GM19239 (cell line): ENCODE measurements around the gene PSAPL1.

Experiments
- DNase-seq: peaks from one replicate; pipeline ENCODE4 v3.0.0; 2011; ENCODE audit warnings: low spot score; ENCODE audit not compliant: insufficient read length
- FAIRE-seq: peaks from 2 replicates; lab custom pipeline; 2011; peaks lifted over from hg19 to GRCh38; lab: Jason Lieb, UNC

PSAPL1 gene

DNA sequence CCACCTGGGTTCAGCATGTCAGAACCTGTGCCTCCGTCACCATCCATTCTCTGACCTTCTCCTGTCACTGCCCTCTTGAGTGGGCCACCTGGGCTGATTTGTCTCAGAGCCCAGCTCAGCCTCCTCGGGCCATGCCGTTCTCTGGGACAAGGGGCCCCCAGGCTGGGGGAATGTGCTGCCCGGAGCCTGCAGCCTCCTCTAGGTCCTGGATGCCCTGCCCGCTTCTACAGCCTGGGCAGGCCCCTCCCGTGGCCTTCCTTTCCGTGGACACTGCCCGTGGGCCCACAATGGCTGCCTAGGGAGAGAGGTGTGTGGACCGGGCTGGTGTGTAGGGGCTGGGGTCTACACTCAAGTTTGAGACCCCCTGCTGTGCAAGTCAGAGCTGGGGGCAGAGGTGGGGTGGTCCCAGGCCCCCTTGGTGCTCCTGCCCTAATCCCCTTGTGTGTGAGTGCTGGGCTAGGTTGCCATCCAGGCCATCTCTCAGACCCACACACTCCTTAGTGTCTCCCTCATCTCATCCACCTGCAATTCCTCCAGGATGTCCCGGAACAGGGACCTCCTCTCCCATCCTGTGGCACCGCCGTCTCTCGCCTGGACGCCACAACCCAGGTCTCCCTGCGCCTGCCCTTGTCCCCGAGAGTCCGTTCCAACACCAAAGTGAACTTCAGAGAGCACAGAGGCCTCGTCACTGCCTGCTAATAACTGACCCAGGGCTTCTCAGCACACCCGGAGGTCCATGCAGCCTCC lies 12.4 kb downstream of the PSAPL1 start:
- FAIRE-seq (no peak), DNase-seq (no peak)

GRCh38 chr4:7421356-7422150 lies 13.2 kb downstream of the PSAPL1 start:
- FAIRE-seq (no peak), DNase-seq (no peak)

GRCh38 chr4:7420661-7421040 lies 14.1 kb downstream of the PSAPL1 start:
- DNase-seq (no peak), FAIRE-seq (no peak)

DNA sequence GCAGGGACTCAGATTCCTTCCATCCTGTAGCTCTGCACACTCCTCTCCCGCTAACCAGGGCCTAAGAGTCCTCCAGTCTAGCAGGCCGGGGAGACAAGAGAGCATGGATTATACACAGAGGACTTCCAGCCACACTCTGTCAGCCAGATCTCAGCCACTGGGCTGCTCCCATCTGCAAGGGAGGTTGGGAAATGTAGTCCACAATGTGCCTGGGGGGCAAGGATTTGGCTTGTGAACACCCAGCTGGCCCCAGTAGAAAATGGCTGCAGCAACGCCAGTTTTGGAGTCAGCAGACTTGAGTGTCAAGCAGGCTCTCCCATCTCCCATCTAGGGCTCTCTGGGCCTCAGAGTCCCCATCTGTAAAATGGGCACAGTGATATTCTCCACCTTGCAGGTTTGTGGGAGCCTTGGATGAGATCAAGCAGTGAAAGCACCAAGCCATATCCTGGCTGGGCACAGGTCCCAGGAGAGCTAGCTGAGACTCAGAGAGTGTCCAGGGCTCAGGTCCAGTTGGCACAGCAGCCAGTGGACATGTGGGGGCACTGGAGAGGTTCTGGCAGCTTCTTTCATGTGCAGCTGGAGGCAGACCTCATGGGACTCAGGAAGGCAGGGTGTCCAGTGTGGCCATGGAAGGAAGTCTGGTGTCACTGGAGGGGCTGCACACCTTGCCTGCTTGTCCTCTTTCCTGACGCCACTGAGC lies 14.6 kb downstream of the PSAPL1 start:
- DNase-seq = no peak
- FAIRE-seq = no peak

- no peak for FAIRE-seq
These were observed 16.4 kb downstream of the PSAPL1 start for GRCh38 chr4:7418131-7418943.

DNA sequence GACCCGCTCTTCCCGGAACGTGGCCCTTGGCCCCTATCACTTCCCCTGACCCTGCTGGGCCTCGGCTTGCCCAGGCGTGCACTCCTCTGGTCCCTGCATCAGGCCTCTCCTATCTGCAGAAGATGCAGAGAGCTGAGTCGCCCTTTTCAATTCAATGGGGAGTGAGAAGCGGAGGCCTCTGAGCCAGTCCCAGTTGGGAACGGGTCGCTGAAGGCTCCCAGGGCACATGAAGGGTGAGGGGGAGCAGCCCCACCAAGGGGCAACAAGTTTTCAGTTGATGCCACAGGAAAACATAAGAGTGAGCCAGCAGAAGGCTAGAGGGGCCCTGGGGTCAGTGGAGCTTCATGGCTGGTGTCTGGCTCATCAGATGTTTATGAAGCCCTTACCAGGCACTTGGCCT lies 17.1 kb downstream of the PSAPL1 start:
- no peak for FAIRE-seq
- DNase-seq = no peak

More at GRCh38 chr4:7418131-7418943, 16.4 kb downstream of the PSAPL1 start:
- DNase-seq = no peak

- no peak for DNase-seq
- FAIRE-seq = no peak
These were observed 17.8 kb downstream of the PSAPL1 start for GRCh38 chr4:7416745-7417432.

DNA sequence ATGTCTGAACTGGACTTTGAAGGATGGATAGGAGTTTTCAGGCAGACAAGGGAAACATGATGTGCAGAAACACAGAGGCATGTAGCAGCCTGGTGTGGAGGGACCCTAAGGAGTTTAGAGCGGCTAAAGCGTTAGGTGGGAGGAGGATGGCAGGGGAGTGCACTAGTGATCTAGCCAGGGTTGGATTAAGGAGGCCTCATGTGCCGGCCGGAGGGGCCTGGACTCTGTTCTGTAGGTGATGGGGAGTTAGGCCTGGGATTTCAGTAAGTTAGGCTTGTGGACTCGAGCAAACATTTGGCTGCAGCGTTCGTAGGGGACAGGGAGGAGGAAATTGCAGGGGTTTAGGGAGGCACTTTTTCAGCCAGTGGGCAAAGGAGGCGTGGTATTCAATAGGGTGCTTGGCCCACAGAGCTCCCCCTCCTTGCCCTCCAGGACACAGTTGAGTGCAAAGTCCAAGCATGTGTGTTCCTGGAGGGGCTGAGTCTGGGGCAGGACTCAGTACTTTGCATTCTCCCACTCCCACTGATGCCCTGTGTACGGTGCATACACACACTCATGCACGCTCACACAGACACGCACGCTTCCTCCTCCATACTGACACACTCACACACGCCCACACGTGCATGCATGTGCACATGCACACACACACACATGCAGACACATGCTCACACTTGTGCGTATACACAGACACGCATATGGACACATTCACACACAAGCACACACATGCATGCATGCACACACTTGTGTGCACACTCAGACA lies 18.6 kb downstream of the PSAPL1 start:
- FAIRE-seq (no peak), DNase-seq (no peak)

- DNase-seq = no peak
These were observed 19.8 kb downstream of the PSAPL1 start for GRCh38 chr4:7414736-7415510.

GRCh38 chr4:7414046-7414445 lies 20.7 kb downstream of the PSAPL1 start:
- no peak for DNase-seq
- FAIRE-seq = no peak

More at GRCh38 chr4:7414736-7415510, 19.8 kb downstream of the PSAPL1 start:
- FAIRE-seq = no peak

GRCh38 chr4:7412554-7412912 lies 22.2 kb downstream of the PSAPL1 start:
- FAIRE-seq (no peak), DNase-seq (no peak)

GRCh38 chr4:7411896-7412553 lies 22.7 kb downstream of the PSAPL1 start:
- no peak for FAIRE-seq
- no peak for DNase-seq

- DNase-seq (no peak), FAIRE-seq (no peak)
These were observed 23.2 kb downstream of the PSAPL1 start for GRCh38 chr4:7411491-7411890.

- FAIRE-seq (no peak), DNase-seq (no peak)
These were observed 24.3 kb downstream of the PSAPL1 start for GRCh38 chr4:7410446-7410845.

DNA sequence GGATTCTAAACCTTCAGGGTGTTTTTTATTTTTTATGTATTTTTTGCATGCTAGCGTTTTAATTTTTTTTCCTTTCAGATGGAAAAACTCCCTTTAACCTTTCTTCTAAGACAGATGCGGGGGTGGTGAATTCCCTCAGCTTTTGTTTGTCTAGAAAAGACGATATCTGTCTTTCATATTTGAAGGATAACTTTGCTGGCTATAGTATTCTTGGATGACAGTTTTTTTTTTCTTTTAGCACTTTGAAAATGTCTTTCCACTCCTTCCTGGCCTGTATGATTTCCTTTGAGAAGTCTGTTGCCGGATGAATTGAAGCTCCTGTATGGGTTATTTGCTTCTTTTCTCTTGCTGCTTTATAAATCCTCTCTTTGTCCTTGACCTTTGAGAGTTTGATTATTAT lies 26.6 kb downstream of the PSAPL1 start:
- DNase-seq = no peak
- no peak for FAIRE-seq

GRCh38 chr4:7403001-7403400 lies 31.7 kb downstream of the PSAPL1 start:
- DNase-seq (no peak), FAIRE-seq (no peak)

DNA sequence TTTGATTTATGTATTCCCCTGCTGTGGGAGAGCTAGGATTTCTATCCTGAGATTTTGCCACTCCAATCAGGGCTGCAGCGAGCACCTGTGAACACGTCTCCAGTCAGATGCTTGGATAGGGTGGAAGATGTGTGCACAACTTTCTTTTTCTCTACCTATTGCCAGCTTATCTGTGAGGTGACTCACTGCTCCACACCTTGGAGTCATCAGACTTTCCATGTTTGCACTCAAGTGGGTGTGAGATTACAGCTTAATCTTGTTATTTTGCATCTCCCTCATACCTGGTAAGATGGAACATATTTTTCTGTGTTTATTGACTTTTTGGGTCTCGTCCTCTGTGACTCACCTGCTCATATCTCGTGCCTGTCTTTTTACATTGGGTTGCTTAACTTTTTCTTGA lies 32.2 kb downstream of the PSAPL1 start:
- FAIRE-seq (no peak), DNase-seq (no peak)
